ENCODE measurements around the gene DRGX.

DNA sequence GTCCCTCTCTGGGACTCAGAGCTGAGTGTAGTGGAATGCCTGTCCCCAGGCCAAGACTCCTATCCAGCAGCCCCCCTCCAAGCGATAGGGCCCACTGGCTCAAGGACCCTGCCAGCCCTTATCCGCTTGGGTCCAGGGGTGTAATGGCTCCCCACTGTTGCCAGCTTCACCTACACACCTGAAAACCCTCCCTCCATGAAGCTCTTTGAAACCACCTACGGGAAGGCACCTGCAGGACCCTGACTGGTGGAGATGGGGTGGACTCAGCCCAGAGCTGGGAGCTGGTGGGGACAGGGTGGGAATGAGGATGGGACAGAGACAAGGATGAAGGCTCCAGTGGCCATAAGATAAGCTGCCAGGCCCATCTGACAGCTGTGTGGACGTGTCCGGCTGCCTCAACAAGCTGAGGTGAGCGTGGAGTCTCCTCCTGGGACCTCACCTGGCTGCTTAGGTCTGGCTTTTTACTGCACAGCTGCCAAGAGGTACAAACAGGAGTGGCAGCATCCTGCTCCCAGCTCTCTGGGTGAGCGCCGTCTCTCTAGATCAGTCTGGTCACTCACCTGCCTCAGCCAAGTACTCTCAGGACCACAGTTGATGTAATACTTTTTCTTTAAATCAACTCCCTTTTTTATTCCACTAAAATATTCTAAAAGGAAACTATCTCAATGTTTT, 41.9 kb downstream of the DRGX start:
- TF ChIP-seq GATA3 (IDR thresholded peaks at IDR 0.05; ENCODE audit: low read depth, low read length) (no peak), GATA2 (IDR thresholded peaks at IDR 0.05; ENCODE audit: low read depth, low read length) (no peak)

Data from SH-SY5Y (cell line).